Left lung (tissue), 10 donors: ENCODE results near the gene SH3PXD2A. TPM values are rescaled to one million over a fixed set of nuclear protein-coding genes. Genes with fewer than 3 reads are reported as not detected.
A peak's percentile ranks its signal among the peaks of the same experiment; 100 is the strongest.

Experiments used
- ATAC-seq: fragments of 200-7000 bp; cut with Tn5 transposase; one replicate; pipeline ENCODE4 v1.9.1; 2020; ENCODE audit warnings: moderate library complexity
- DNase-seq, 4 donors: peaks; one replicate each; pipeline ENCODE4 v3.0.0-alpha.2; 2013 to 2020
- H3K27ac ChIP-seq, 2 donors: fragments of 200-600 bp; sonication (generic) in 1 of 2; one replicate each; pipeline versions ENCODE4 v1.5.0 to v1.8.0; 2020 to 2021
- H3K27me3 ChIP-seq, 2 donors: fragments of 200-600 bp; sonication (generic) in 1 of 2; one replicate each; pipeline versions ENCODE4 v1.5.0 to v1.8.0; 2020 to 2021
- H3K36me3 ChIP-seq, 2 donors: fragments of 200-600 bp; sonication (generic) in 1 of 2; one replicate each; pipeline versions ENCODE4 v1.5.0 to v1.8.0; 2020 to 2021
- H3K4me1 ChIP-seq, 2 donors: fragments of 200-600 bp; one replicate each; pipeline ENCODE4 v1.8.0; 2021
- H3K4me3 ChIP-seq, 2 donors: fragments of 200-600 bp; sonication (generic) in 1 of 2; one replicate each; pipeline versions ENCODE4 v1.5.0 to v1.8.0; 2020 to 2021; ENCODE audit warnings: mild to moderate bottlenecking in 1 of 2
- H3K9me3 ChIP-seq, 2 donors: fragments of 200-600 bp; sonication (generic) in 1 of 2; one replicate each; pipeline versions ENCODE4 v1.5.0 to v1.8.0; 2020 to 2021
- intact Hi-C, 2 donors: fragments of 100-400 bp; cut with DNase I; formaldehyde crosslinking; loops; one replicate each; pipeline versions ENCODE4 v1.11.2 to v1.14.2; 2022
- polyA plus RNA-seq, 6 donors: library from polyadenylated mRNA; unstranded; fragments of 120-200 nt; gene quantifications; one replicate each; pipeline ENCODE4 v1.2.1, GENCODE V29; 2013; ENCODE audit not compliant: insufficient read length in 6 of 6
- total RNA-seq, 2 donors: library from RNA; stranded (reverse); fragmentation: NEBNext Ultra II Directional; extraction: Animal tissue kit (Norgen Biotek cat#: 25700); gene quantifications; one replicate each; pipeline ENCODE4 v1.2.1, GENCODE V29; 2021
- TF ChIP-seq, protein P1 (sequence below), 2 donors: fragments of 200-600 bp; sonication (generic) in 1 of 2; IDR thresholded peaks; one replicate each; pipeline versions ENCODE4 v1.5.0 to v1.8.0; 2021; ENCODE audit warnings: antibody characterized with exemption in 2 of 2
- donor health status: DM: no; HTN: yes; CAD: no.
- donor health status: DM: no; HTN: no; CAD: no.

The SH3PXD2A gene
- total and polyA plus RNA-seq, 8 donors = 44.8 to 117 (median 91.7) TPM

DNA sequence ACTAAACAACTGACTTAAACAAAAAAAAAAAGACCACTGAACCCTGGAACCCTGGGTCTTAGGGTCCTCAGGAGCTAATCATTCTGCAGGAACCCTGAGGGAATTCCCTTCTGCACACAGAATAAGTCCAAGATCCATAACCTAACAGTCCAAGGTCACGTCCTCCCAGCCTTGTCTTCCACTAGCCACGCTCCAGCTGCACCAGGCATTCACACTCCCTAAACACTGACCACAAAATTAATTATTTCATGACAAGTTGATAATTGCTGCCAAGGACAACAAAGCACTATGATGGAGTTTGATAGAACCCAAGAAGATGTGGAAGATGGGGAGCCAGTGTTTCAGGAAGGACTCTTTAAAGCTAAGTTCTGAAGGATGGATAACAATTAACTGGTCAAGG lies 130.6 kb downstream of the SH3PXD2A start:
- Histone ChIP-seq H3K4me3 (no peak overlapping the region), H3K36me3 (peaks cover 0 to 12% of the 10 kb centered on the region in 2 donors), H3K9me3 (no peaks in the 10 kb centered on the region), H3K27me3 (no peaks in the 10 kb centered on the region), H3K27ac (no peak overlapping the region), H3K4me1 (no peaks in the 10 kb centered on the region)
- DNase-seq (no peak), ATAC-seq (no peak)
- TF ChIP-seq, protein P1, sequence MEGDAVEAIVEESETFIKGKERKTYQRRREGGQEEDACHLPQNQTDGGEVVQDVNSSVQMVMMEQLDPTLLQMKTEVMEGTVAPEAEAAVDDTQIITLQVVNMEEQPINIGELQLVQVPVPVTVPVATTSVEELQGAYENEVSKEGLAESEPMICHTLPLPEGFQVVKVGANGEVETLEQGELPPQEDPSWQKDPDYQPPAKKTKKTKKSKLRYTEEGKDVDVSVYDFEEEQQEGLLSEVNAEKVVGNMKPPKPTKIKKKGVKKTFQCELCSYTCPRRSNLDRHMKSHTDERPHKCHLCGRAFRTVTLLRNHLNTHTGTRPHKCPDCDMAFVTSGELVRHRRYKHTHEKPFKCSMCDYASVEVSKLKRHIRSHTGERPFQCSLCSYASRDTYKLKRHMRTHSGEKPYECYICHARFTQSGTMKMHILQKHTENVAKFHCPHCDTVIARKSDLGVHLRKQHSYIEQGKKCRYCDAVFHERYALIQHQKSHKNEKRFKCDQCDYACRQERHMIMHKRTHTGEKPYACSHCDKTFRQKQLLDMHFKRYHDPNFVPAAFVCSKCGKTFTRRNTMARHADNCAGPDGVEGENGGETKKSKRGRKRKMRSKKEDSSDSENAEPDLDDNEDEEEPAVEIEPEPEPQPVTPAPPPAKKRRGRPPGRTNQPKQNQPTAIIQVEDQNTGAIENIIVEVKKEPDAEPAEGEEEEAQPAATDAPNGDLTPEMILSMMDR (IDR thresholded peaks at IDR 0.05) = no peak
- intact Hi-C loops = no loop called here

DNA sequence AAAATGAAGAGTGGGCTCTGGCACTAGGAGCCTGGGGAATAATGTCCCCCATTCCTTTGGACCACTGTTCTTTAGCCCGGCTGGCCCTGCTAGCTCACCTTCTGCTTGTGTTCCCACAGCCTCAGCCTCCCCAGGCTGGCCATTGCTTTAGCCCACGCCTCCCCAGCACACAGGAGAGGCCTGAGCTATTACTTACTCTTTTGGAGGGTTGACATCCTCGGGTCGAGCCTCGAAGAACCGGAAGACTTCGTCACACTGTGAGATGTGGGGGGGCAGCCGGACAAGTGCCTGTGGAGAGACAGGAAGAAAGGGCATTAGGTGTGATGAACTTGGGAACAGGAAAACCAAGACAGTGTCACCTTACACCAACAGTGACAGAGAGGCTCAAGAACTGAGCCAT lies 131.3 kb downstream of the SH3PXD2A start:
- Histone ChIP-seq H3K27me3 (no peaks in the 10 kb centered on the region), H3K4me1 (no peaks in the 10 kb centered on the region), H3K4me3 (no peak overlapping the region), H3K9me3 (no peaks in the 10 kb centered on the region), H3K36me3 (peaks cover 0 to 12% of the 10 kb centered on the region in 2 donors), H3K27ac (no peak overlapping the region)
- intact Hi-C loops = no loop called here
- TF ChIP-seq, protein P1 (IDR thresholded peaks at IDR 0.05) = no peak
- peak in 1 of 4 donors; percentile 34 for DNase-seq
- no peak for ATAC-seq

DNA sequence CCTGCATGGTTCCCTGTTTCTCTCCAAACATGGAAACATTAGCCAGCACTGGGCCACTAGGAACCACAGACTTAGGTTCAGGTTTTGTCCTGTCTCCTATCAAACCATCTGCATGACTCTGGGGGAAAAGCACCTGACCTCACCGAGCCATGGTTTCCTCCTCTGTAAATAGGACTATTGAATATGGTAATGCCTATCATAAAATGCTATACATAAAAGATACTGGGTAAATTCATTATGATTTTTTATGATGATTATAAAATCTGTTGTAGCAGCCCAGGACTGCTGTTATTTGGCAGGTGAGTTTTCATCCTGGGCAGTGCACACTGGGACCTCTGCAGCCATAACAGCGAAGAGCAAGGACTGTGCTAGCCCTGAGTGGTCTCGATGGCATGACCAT lies 131.8 kb downstream of the SH3PXD2A start:
- H3K4me3 ChIP-seq = no peak overlapping the region

DNA sequence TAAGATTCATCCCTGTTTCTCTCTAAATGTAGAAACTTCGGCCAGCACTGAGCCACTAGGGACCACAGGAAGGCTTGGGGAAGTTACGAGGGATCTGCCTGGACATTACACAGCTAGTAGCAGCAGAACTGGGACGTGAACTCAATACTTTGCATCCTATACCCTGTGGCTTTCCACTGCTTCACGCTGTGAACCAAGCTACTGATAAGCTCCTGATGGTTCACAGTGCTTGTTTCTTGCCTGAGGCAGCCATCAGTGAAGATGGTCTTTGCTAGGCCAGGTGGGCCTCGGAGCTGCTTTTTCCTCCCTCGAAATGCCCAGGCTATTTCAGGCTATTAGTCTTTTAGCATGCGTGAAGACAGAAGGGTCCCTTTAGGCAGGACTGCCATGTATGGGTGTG lies 132.7 kb downstream of the SH3PXD2A start:
- Histone ChIP-seq H3K27ac (no peak overlapping the region), H3K4me3 (no peak overlapping the region), H3K27me3 (no peaks in the 10 kb centered on the region), H3K9me3 (no peaks in the 10 kb centered on the region), H3K36me3 (peaks cover 0 to 12% of the 10 kb centered on the region in 2 donors), H3K4me1 (no peaks in the 10 kb centered on the region)
- ATAC-seq = no peak
- intact Hi-C loops = no loop called here
- DNase-seq = no peak
- TF ChIP-seq, protein P1 (IDR thresholded peaks at IDR 0.05) = no peak

More for the DNA sequence above, 131.8 kb downstream of the SH3PXD2A start:
- no peak for ATAC-seq
- TF ChIP-seq, protein P1 (IDR thresholded peaks at IDR 0.05) = no peak
- intact Hi-C loops = no loop called here
- Histone ChIP-seq H3K27me3 (no peaks in the 10 kb centered on the region), H3K9me3 (no peaks in the 10 kb centered on the region), H3K36me3 (peaks cover 0 to 12% of the 10 kb centered on the region in 2 donors), H3K4me1 (no peaks in the 10 kb centered on the region), H3K27ac (no peak overlapping the region)
- DNase-seq = no peak

DNA sequence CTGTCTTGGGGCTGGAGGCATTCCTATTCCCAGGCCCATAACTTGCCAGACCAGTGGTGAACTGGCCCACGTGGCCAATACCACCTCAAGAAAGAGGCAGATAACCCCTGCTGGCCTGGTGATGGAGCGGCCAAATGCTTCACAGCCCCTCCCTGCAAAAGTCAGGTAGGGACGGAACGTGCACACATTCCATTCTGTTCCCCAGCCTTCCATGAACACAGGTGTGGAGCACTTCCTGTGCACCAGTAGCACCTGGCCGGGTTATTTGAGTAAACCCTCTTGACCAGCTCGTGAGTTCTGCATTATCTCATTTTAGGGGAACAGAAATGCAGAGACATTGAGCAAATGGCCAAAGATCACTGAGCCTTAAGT lies 134.4 kb downstream of the SH3PXD2A start:
- no peaks in the 10 kb centered on the region for H3K27me3 ChIP-seq
- no peak overlapping the region for H3K4me3 ChIP-seq
- ATAC-seq = no peak
- H3K4me1 ChIP-seq = no peaks in the 10 kb centered on the region
- DNase-seq = no peak
- peaks cover 0 to 12% of the 10 kb centered on the region in 2 donors for H3K36me3 ChIP-seq
- H3K9me3 ChIP-seq = no peaks in the 10 kb centered on the region
- TF ChIP-seq, protein P1 (IDR thresholded peaks at IDR 0.05) = no peak
- intact Hi-C loops = no loop called here
- no peak overlapping the region for H3K27ac ChIP-seq
